GM10266 (cell line): Measurements from ENCODE around the gene AMDHD1.
"Not testable (repeated sequence)": the region's sequence is repeated elsewhere in the genome, so short reads cannot be mapped to it uniquely, and the experiment has no call there.

Experiments
- DNase-seq: peaks from one replicate; pipeline ENCODE4 v3.0.0; 2012; ENCODE audit errors: extremely low spot score
- CTCF ChIP-seq: IDR thresholded peaks from 2 replicates; pipeline ENCODE4 v1.5.1; 2012; ENCODE audit warnings: mild to moderate bottlenecking, low read depth; ENCODE audit not compliant: control insufficient read depth, insufficient read depth; ENCODE audit errors: missing control alignments

AMDHD1 gene

GRCh38 chr12:95966287-95966870 lies 23.2 kb downstream of the AMDHD1 start:
- TF ChIP-seq CTCF, result no peak

GRCh38 chr12:95967301-95967700 lies 24.2 kb downstream of the AMDHD1 start:
- TF ChIP-seq CTCF, result no peak
- DNase-seq, result no peak

More at GRCh38 chr12:95966287-95966870, 23.2 kb downstream of the AMDHD1 start:
- DNase-seq, result no peak

- not testable (repeated sequence) for DNase-seq
Observed at GRCh38 chr12:95969116-95969515, 26.0 kb downstream of the AMDHD1 start.

- DNase-seq, result no peak
- no peak for TF ChIP-seq CTCF
Observed at GRCh38 chr12:95970905-95971304, 27.8 kb downstream of the AMDHD1 start.

- TF ChIP-seq CTCF, result no peak
- DNase-seq, result no peak
Observed at GRCh38 chr12:95972832-95973456, 29.8 kb downstream of the AMDHD1 start.

- no peak for DNase-seq
- no peak for TF ChIP-seq CTCF
Observed at GRCh38 chr12:95974358-95974757, 31.2 kb downstream of the AMDHD1 start.

GRCh38 chr12:95975491-95975890 lies 32.4 kb downstream of the AMDHD1 start:
- no peak for DNase-seq

More at GRCh38 chr12:95975491-95975890, 32.4 kb downstream of the AMDHD1 start:
- no peak for TF ChIP-seq CTCF
